ENCODE measurements around the gene LCN9. TPM values are rescaled to one million over a fixed set of nuclear protein-coding genes. Genes with fewer than 3 reads are reported as not detected.

The LCN9 gene
- total RNA-seq, 1 donor from 2014 or later: not detected

DNA sequence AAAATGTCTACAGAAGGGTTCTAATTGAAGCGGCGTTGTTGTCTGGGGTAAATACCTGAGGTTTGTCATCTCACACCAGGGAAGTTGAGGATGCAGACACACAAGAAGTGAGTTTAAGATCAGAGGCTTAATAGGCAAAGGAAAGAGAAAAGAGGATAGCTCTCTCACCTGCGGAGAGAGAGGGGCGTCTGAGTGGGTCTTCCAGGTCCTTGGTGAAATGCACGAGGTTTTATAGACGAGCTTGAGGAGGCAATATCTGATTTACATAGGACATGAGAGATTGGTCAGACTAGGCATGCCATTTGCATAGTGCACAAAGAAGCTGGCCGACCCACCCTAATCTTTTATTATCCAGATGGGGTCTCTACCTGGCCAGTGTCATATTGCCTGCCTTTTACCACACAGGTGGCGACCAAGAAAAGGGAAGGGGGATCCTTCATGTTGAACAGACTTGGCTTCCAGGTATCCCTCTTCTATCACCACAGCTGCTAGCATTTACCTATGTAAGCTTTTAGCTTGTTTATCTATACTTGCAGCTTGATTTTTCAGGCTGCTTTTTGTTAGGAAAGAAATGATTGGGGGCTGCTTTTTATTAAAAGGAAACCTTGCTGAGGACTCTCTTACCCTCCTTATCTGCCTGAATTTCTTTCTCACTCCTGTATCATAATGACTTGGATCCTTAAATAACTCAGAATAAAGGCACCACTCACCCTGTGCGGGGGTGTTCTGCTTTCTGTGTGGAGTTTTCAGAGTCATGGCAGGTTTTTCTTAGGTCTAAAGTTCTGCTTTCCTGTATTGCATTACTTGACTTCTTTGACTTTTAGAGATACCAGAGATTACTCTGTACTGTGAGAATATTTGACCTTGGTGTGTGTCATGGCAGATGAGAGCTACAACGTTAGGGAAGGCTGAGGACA, 14.4 kb upstream of the LCN9 start:
- no peak overlapping the region for H3K4me3 ChIP-seq (ENCODE audit: low read depth, low read length)
- no peak for DNase-seq (ENCODE audit: low read depth)
- TF ChIP-seq, protein P1, sequence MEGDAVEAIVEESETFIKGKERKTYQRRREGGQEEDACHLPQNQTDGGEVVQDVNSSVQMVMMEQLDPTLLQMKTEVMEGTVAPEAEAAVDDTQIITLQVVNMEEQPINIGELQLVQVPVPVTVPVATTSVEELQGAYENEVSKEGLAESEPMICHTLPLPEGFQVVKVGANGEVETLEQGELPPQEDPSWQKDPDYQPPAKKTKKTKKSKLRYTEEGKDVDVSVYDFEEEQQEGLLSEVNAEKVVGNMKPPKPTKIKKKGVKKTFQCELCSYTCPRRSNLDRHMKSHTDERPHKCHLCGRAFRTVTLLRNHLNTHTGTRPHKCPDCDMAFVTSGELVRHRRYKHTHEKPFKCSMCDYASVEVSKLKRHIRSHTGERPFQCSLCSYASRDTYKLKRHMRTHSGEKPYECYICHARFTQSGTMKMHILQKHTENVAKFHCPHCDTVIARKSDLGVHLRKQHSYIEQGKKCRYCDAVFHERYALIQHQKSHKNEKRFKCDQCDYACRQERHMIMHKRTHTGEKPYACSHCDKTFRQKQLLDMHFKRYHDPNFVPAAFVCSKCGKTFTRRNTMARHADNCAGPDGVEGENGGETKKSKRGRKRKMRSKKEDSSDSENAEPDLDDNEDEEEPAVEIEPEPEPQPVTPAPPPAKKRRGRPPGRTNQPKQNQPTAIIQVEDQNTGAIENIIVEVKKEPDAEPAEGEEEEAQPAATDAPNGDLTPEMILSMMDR (conservative IDR thresholded peaks at IDR 0.05; ENCODE audit: low read depth, low read length): no peak

DNA sequence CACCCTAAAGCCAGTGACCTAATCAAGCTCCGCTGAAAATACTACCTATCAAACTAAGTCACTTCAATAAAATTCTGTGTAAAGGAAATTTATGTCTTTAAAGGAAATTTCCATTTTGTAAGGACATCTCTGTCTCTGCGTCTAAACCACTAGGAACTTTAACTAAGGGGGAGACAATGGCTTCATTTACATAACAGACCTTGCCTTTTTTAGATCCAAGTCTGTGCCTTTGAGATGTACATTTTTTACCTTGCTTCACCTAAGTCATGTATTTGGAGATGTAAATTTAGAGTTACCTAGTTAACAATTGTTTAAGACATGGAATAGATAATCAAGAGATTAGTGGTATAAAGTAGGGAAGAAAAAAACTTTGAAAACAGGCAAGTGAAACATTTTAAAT, 13.6 kb upstream of the LCN9 start:
- DNase-seq (ENCODE audit: low read depth): no peak
- no peak overlapping the region for H3K4me3 ChIP-seq (ENCODE audit: low read depth, low read length)
- TF ChIP-seq, protein P1 (conservative IDR thresholded peaks at IDR 0.05; ENCODE audit: low read depth, low read length): no peak

DNA sequence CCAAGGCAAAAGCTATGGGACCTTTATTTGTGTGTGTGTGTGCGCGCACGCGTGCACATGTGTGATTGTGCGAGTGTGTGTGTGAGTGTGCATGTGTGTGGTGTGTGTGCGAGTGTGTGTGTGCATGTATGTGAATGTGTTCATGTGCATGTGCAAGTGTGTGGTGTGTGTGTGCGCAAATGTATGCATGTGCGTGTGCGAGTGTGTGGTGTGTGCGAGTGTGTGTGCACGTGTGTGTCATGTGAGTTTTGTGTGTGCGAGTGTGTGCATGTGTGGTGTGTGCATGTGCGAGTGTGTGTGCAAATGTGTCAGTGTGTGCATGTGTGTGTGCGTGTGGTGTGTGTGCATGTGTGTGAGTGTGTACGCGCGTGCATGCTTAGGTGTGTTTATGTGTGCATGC, 12.7 kb upstream of the LCN9 start:
- no peak overlapping the region for H3K4me3 ChIP-seq (ENCODE audit: low read depth, low read length)
- DNase-seq (ENCODE audit: low read depth): no peak
- TF ChIP-seq, protein P1 (conservative IDR thresholded peaks at IDR 0.05; ENCODE audit: low read depth, low read length): no peak

DNA sequence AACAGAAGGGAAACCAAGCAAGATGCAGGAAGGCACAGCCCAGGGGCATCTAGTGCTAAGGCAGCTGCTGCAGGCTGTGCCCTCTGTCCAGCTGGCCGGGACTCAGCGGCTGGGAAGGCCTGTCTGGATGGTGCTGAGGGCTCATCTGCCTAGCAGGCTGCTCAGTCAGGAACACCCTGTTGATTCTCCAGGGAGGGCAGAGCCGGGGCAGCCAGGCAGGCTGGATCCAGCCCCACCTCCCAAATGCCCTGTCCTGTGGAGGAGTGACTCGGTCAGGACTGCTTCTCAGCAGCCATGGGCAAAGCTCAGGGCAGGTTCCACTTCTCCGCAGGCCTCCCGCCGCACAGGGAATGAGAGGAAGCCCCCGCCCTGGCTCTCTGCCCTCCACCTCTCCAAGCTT, 7.8 kb upstream of the LCN9 start:
- DNase-seq (ENCODE audit: low read depth): no peak
- H3K4me3 ChIP-seq (ENCODE audit: low read depth, low read length): no peak overlapping the region
- TF ChIP-seq, protein P1 (conservative IDR thresholded peaks at IDR 0.05; ENCODE audit: low read depth, low read length): no peak

DNA sequence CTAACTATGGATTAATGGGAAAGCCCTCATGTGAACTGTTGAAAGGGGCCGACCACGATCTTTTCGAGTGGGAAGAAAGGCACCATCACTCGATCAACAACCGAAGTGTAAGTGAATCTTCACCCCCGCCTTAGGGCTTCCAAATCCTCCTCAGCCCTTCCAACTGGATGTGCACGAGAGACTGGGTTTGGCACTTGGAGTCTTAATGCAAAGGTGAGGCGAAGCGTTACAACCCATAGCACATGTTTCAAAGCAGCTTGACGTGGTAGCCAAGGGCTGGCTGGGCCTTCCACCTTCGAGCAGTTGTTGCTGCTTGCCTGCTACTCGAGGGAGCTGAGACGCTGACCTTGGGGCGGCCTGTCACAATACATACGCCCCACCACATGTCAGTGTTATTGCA, 5.7 kb upstream of the LCN9 start:
- no peak overlapping the region for H3K4me3 ChIP-seq (ENCODE audit: low read depth, low read length)
- no peak for DNase-seq (ENCODE audit: low read depth)
- TF ChIP-seq, protein P1 (conservative IDR thresholded peaks at IDR 0.05; ENCODE audit: low read depth, low read length): no peak

DNA sequence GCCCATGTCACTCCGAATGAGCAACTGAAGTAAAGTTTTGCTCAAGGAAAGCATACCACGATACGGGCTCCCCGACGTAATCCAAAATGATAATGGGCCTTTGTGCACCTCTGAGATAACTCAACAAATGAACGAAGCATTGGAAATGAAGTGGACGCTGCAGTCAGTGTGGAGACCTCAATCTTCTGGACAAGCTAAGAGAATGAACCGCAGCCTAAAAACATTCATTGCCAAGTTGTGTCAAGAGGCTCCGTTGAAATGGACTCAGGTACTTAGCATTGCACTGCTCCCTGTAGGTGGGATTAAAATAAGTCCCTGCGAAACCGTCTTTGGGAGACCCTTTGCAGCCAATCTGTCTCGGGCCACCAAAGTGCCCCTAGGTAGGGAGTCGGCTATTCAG, 3.9 kb upstream of the LCN9 start:
- TF ChIP-seq, protein P1 (conservative IDR thresholded peaks at IDR 0.05; ENCODE audit: low read depth, low read length): no peak
- DNase-seq (ENCODE audit: low read depth): no peak
- no peak overlapping the region for H3K4me3 ChIP-seq (ENCODE audit: low read depth, low read length)

DNA sequence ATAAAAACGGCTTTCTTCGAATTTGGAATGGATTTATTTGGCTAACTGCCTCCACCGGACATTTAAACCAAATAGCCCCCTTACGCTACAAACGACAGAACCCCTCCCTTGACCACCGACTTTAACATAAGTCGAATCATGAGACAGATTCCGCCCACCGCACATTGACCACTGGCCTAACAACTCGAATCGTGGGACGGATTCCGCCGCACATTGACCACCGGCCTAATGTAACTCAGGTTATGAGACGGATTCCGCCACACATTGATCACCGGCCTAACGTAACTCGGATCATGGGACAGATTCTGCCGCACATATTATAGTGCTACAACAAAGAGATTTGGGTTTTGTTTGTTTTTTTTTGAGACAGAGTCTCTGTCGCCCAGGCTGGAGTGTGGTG, 2.7 kb upstream of the LCN9 start:
- H3K4me3 ChIP-seq (ENCODE audit: low read depth, low read length): no peak overlapping the region
- DNase-seq (ENCODE audit: low read depth): no peak
- TF ChIP-seq, protein P1 (conservative IDR thresholded peaks at IDR 0.05; ENCODE audit: low read depth, low read length): no peak
